Stimulated activated CD4-positive, alpha-beta T cell treated with anti-CD3 and anti-CD28 coated beads, Interleukin-1b, Interleukin-23, amount 100 ng/mL, for 48 hours (primary cell): ENCODE measurements around the gene UGDH.
"Not testable (repeated sequence)": the region's sequence is repeated elsewhere in the genome, so short reads cannot be mapped to it uniquely, and the experiment has no call there.

ENCODE experiments used
- DNase-seq: peaks from one replicate; pipeline ENCODE4 v3.0.0-alpha.2; 2020

UGDH gene

DNA sequence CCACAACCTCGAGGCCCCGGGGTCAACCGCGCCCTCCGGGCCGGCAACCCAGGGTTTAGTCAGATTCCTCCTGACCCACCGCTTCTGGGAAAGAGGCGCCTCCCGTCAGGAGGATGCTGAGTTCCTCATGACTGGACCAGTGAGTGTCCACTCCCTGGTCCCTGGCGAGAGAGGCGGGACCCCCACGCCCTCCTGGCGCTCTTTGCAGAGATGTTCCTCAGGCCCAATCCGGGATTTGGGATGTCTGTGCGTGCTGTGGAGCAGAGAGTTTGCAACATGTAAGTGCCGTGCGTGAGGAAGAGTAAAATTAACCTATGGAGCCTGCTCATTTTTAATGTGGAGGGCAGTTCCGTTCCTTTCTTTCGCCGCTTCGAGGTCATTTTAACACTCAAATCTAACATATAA lies 824 bp upstream of the UGDH start:
- DNase-seq: no peak

DNA sequence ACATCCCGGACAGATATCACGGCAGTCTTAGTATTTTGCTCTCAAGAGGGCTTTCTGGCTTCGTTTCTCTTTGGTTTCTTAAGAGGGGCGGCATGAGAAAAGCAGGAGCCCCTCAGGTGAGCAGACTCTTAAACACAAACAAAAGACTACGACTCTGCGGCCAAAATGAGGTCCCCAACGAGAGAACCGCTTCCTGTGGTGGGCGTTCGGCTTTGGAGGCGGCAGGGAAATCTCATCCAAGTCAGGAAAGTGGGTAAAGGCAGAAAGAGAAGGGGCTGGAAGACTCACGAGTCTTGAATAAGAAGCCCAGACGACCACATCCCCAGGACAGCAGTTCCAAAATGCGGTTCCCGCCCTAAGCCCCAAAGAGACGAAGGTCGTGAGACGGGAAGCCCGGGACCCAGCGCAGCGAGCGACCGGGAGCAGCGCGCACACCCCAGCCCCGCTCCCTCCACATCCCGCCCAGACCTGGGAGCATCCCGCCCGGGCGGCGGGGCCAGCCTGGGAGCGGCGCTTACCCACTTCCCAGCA lies 409 bp downstream of the UGDH start:
- DNase-seq: peak; percentile 11

DNA sequence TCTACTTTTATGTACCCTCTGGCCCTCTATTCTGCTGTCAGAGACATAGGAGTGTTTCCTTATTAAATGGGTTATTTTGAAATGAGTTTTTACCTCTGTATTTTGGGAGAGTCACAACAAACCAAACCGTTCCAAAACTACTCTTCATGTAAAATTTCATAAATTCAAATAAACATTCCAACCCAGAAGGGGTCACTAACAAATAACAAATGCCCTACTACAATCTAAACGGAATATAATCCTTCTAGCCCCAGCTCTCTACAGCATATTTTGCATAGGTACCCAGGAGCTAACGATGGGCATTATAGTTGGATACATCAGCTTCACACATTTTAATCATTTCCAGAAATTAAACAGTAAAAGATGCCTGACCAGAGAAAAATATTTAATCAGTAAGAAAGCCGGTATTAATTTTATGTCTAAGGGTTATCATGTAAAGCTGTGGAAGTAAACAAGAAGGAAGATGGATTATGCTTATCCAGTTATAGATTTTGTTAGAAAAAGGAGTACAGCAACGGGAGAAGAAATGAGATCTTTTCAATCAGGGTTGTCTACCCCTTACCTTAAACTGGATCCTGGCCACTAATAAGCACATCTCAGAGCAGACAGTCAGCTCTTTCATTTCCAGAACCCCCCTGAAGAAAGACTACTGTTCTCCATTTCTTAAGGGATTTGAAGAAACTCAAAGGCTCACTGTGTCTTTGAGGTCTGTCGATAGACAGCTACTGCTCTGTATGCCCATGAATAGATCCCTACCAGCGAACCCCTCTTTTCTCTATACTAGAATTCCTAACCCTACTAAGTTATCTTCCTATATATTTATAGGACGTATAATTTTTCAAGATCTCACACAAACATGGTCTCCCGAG lies 1.2 kb downstream of the UGDH start:
- no peak for DNase-seq

DNA sequence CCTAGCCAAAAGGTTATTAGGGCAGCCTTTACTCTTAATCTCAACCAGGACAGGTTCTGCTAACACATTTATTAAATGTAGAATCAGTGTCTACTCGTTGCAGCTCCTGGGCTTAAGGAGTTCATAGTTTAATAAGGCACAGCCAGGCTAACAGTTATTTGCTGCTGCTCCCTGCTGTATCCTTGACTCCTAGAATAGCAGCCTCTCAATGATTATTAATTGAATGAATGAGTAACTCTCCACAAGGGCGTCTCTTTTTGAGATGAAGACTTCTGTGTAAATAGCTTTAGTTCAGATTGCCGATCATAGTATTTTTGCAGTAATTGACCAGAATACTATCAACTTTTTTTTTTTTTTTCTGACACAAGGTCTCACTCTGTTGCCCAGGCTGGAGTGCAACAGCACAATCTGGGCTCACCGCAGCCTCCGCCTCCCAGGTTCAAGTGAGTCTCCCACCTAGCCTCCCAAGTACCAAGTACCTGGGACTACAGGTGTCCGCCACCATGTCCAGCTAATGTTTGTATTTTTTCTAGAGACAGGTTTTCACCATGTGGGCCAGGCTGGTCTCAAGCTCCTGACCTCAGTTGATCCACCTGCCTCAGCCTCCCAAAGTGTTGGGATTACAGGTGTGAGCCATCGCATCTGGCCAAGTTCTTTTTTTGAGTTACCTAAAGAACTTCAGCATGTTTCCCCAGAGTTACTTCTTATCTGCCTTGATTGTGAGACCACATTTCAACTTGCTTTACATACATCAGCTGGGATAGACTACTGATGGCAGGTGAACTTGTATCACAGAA lies 2.9 kb downstream of the UGDH start:
- DNase-seq: no peak

DNA sequence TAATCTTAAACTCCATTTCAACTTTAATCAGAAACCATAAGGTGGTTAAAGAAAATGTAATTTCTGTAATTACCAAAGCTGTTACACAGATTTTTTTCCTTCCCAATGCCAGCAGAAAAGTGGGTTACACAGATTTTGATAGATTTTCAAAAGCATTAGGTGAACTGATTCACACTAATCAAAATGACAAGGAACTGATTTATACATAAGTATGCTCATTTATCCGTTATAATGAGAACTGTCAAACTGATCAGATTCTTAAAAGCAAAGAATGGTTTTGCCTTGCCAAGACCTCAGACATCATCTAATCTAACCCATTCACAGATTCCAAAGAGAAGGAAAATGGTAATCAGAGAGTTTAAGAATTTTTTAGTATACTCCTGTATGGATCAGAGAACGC lies 5.2 kb downstream of the UGDH start:
- no peak for DNase-seq

DNA sequence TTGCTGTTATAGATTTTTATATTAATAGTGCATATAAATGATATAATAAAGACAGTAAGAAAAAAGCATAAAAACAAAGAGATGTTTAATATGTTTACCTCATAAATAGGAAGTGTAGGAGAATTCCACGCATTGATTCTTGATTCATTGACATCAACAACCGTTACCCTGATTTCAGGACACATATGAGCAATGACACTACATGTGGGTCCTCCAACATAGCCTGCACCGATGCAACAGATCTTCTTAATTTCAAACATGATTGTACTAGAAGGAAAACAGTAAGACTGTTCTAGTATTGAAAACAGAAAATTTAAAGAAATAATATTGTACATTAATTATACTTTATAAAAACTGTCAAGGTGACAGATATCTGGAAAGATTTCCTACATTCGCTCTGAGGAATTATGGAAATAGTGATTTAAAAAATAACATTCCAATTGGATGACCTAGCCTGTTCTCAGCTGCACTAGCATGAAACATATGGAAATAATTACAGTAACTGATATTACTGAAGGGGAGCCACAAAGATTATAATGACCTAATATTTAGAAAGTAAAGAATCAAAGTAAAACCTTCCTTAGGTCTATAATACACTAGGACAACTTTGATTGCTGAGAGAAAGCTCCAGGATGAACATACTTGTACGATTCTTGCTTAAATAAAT lies 5.9 kb downstream of the UGDH start:
- DNase-seq: no peak

DNA sequence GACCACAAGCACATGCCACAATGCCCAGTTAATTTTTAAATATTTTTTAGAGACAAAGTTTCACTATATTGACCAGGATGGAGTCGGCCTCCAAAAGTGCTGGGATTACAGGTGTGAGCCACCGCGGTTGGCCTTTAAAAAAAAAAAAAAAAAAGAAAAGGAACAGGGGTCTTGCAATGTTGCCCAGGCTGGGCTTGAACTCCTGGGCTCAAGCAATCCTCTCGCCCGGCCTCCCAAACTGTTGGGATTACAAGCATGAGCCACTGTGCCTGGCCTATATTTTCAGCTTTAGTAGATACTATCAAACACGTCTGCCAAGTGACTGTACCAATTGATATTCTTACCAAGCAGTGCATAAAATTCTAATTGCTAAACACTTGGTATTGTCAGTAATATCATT lies 8.8 kb downstream of the UGDH start:
- DNase-seq: no peak

DNA sequence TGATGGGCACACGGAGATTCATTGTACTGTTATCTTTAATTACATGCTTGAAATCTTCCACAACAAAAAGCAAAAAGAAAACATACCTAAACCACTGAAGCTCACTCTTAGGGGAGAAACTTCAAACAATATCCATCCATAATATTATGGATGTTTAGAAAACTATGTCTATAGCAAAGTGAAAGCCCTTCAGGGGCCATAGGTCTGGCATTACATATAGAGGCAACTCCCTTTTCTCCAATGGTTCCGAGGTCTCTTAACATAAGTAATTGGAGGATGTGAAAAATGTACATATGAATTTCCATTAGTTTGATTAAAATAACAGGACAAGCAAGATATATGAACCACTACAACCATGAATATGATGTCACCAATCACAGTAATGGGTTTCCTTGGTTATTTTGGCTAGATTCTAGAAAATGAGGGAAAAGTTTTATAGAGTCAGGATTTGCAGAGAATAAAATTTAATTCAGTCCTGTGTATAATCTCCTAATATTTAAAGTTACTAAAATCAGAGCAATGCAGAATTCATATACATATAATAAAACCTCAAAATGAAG lies 10.8 kb downstream of the UGDH start:
- DNase-seq: no peak

DNA sequence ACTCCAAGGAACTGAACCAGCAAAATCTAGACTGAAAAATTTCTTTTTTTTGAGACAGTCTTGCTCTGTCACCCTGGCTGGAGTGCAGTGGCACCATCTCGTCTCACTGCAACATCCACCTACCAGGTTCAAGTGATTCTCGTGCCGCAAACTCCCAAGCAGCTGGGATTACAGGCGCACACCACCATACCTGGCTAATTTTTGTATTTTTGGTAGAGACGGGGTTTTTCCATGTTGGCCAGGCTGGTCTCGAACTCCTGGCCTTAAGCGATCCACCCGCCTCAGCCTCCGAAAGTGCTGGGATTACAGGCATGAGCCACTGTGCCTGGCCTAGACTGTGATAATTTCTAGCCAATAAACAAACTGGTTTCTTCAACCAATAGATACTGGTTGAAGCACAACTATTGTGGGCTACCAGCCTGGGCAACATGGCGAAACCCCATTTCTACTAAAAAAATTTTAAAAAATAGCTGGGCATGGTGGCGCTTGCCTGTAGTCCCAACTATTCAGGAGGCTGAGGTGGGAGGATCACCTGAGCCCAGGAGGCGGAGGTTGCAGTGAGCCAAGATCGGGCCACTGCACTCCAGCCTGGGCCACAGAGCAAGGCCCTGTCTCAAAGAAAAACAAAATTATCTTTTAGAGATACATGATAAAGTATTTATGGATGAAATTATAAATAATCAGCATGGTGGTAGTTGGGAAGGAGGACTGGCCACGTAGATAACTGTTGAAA lies 11.4 kb downstream of the UGDH start:
- not testable (repeated sequence) for DNase-seq

DNA sequence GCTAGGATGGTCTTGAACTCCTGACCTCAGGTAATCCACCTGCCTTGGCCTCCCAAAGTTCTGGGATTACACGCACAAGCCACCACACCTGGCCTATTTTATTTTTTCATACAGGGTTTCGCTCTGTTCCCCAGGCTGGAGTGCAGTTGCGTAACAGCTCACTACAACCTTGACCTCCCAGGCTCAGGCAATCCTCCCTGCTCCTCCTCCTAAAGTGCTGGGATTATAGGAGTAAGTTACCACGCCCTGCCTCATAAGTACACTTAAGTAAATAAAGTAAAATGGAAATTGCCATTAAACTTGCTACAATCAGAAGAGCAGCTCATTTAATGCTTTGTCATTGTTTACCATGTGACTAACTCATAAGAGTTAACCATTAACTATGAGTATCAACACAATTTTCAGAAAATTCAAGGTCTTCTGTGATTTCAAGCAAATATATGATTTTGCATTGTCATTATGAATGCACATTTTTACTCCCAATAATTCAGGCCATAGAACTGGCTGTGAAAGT lies 12.3 kb downstream of the UGDH start:
- no peak for DNase-seq

DNA sequence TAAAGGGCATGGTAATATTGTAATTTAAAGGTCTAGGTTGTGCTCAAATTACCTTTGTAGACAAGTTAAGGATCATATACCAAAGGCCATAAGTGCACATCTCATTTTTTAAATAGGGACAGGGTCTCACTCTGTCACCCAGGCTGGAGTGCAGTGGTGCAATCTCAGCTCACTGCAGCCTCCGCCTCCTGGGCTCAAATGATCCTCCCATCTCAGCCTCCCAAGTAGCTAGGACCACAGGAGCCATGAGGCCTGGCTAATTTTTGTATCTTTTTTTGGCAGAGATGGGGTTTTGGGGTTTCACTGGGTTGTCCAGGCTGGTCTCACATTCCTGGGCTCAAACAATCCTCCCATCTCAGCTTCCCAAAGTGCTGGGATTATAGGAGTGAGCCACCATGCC lies 13.0 kb downstream of the UGDH start:
- DNase-seq: not testable (repeated sequence)

DNA sequence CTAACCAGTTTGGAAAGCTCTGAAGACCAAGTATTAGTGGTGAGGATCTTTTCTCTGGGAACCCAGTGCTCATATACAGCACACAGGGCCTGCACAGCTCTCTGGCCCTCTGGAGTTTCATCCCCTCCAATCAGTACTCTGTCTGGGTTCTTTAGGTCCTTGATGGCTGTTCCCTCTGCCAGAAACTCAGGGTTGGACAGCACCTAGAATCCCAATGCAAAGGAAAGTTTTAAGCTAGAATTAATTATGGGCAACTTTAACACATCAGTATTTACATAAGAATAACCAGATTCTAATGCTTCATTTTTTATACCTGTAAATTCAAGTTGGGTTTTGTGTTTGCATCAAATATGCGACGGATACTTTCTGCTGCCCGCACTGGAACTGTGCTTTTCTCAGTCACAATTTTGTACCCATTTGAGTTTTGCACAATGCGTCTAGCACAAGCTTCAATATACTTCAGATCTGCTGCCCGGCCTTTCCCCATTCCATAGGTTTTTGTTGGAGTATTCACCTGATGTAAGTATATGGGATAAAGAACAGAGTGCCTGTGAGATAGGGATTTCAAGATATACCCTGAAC lies 16.8 kb downstream of the UGDH start:
- DNase-seq: no peak

DNA sequence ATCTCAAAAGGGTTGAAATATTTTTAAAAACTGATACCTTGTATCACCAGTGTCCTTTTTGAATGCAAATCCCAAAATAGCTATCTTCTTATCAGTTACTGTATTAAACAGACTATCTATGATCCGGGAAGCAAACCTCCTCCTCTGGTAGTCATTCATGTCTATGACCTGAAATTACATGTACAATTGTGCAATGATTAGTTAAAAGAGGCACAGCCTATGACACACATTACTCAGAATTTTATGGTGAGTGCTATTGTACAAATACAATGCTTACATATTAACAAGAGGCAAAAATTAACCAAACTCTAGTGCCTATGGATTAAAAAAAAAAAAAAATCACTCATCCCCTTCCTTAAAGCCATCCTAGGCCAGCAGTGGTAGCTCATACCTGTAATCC lies 21.7 kb downstream of the UGDH start:
- no peak for DNase-seq

DNA sequence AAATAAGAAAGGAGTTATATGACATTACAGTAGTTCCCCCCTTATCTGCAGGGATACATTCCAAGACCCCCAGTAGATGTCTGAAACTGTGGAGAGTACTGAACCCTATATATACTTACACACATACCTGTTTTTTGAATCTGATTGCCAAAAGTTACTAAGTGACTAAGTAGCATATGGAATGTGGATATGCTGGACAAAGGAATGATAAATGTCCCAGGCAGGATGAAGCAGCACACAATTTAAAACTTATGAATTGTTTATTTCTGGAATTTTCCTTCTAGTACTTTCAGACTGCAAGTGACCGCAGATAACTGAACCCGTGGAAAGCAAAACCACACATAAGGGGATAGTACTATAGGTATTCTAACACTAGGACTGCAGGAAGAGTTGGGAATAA lies 22.7 kb downstream of the UGDH start:
- DNase-seq: no peak

DNA sequence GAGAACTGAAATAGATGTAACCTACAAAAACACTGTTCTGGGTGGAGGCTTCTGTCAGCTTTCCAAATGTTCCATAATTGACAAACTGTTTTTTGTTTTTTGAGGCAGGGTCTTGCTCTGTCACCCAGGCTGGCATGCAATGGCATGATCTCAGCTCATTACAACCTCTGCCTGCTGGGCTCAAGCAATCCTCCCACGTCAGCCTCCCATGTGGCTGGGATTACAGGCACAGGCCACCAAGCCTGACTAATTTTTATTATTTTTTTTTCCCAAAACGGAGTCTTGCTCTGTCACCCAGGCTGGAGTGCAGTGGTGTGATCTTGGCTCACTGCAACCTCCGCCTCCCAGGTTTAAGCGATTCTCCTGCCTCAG lies 24.6 kb downstream of the UGDH start:
- not testable (repeated sequence) for DNase-seq

DNA sequence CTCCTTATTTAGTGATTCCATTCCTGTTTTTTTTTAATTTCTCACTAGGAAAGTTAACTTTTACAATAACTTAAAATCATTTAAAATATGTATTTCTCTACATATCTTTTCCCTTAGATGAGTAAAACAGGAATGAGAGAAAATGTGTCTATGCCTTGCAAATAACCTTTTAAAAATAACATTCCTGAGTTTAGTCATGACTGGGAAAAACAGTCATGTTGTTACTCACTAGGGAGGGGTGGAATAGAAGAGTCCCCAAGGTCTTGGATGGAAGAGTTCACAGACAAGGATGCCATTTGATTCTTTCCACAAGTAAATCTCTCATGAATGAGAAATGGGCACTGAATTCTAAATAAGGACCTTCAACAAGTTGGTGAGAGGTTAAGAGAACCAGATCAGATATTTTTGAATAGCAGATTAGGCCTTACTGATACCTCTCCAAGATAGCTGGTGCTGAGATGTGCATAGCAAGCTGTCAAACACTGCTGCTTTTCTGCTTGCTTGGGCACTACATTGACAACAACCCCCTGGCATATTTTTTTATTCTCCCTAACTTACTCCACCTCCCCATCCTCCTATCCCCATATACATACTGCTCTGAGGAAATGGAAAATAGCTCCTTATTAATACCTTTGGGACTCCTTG lies 25.1 kb downstream of the UGDH start:
- DNase-seq: no peak

DNA sequence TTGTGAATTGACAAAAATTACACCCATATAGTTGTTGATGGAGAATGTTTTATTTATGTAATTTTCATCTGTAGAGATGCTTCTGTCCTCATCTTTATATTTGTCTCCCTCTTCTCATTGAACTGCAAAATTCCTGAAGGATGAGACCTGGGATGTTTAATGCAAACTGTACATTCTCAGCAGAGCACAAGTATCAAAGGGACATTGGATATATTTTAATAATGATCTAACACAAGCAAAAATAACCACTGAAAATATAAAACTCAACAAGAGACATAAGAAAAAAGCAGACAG lies 28.6 kb downstream of the UGDH start:
- no peak for DNase-seq

DNA sequence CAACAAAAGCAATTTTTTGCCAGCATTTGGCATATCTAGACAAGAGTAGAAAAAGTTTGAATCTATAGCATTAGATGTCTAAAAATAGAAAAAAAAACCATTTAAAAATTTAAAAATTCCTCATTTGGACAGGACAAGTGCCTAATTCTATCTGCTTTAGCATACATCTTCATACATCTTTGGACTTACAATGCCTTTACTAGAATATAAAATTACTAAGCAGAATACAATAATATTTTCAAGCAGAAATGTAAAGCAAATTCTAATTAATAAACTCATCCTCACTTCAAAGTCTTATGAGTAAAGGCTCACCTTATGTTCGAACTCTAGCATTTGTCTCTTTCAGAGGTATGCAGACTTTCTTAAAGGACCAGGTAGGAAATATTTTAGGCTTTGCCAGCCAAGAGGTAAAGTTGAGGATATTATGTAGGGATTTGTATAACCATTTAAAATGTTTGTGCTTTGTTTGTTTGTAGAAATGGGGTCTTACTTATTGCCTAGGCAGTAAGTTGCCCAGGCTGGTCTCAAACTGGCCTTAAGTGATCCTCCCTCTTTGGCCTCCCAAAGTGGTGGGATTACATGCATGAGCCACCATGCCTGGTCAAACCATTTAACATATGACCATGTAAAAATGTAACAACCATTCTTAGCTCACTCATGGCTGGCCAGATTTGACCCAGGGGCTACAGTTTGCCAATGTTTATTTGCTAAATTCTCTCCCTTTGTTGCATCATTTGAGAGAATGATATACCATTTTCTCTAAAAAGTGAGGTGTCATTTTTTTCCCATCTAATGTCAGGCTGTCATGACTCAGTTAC lies 29.1 kb downstream of the UGDH start:
- DNase-seq: no peak

DNA sequence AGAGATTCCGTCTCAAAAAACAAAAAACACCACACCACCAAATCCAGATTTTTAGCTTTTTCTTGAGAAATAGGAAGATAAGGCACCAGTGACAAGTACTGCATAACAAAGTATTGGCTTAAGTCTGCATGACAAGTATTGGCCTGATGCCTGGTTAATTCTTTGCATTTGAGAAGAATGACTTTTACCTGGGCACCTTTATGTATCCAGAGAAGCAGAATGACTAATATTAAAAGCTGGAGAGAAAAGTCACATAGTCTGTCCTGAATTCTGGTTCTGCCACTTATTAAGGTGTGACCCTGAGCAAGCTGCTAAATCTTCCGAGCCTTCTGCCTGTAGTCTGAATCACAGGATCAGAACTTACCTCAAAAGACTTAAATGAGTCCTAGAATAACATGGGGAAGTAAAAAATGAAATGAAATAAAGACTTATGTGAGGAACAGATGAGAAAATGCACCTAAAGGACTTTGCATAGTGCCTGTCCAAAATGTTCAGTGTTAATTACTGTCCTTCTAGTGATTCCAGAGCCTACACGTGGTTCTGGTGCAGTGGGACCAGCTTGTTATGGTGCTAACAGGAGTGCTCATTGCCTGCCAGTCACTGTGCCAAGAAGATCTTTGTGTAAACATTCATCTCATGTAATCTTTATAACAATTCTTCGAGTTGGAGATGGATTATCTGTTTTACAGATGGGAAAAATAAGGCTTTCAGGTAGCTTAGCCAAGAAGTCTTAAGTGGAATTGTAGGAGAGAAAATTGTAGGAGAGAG lies 31.6 kb downstream of the UGDH start:
- no peak for DNase-seq

DNA sequence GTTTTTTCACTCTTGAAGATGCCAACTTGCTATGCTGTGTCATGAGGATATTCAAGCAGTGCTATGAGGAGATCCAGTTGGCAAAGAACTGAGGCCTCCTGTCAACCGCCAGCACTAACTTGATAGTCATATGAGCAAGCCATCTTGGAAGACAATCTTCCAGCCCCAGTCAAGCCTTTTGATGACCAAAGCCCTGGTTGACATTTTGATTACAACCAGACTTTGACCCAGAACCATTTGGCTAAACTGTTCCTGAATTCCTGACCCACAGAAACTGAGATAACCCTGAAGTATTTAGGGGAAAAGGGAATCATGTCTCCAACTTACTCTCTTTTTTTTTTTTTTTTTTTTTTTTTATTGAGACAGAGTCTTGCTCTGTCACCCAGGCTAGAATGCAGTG lies 32.9 kb downstream of the UGDH start:
- DNase-seq: no peak
